HG03469 (cell line): ENCODE measurements around the gene SDK1.

Source experiments
- ATAC-seq: cut with Tn5 transposase; IDR thresholded peaks from one replicate; pipeline ENCODE4 v1.9.1; 2021; ENCODE audit warnings: mild to moderate bottlenecking, moderate library complexity, moderate number of reproducible peaks; ENCODE audit not compliant: unreplicated experiment

The SDK1 gene

GRCh38 chr7:4138866-4139265 lies 837.8 kb downstream of the SDK1 start:
- ATAC-seq: no peak

GRCh38 chr7:4139656-4140625 lies 838.9 kb downstream of the SDK1 start:
- no peak for ATAC-seq

GRCh38 chr7:4140933-4141332 lies 839.9 kb downstream of the SDK1 start:
- no peak for ATAC-seq

DNA sequence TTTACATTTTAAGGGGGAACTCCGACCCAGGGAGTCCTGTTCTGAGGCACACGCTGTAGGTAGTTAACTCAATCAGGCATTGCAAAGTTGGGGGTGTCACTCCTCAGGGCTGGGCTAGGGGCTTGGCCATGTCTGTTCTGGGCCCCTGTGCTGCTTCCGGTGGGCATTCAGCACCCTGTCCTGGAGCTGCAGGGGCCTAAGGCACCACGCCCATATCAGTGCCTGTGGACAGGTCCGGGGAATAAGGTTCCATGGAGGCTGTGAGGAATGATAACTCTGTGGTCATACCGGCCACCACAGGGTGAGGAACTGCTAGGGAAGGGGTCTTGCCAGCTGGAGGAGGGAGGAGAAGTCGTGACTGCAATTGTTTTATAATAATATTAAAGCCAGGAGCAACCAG lies 842.0 kb downstream of the SDK1 start:
- ATAC-seq: no peak

DNA sequence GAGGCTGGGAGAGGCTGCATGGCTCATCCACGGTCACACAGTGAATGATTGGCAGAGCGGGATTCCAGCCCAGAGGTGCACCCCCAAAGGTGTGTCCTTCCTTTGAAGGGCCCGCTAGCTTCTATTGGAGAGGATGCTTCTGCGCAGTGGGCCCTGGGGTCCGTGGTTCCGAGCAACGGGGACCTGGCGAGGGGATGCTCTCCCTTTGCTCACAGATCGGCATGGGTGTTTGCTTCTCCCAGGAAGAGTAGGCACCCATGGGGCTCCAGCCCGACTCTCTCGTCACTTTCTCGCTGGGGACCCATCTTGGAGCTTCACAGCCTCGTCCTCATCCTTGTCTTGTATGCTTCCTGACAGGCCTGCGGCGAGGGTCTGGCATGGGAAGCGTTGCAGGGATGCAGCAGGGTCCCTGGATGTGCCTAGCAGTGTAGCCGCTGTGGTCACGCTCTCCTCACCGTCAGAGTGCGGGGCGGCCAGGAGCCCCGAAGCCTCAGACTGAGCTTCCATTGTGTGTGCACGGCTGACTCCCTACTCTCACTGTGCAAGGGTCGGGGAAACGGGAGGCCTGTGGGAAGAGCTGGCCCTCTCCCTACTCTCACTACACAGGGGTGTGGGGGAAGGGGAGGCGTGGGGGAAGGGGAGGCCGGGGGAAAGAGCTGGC lies 842.6 kb downstream of the SDK1 start:
- ATAC-seq: no peak

DNA sequence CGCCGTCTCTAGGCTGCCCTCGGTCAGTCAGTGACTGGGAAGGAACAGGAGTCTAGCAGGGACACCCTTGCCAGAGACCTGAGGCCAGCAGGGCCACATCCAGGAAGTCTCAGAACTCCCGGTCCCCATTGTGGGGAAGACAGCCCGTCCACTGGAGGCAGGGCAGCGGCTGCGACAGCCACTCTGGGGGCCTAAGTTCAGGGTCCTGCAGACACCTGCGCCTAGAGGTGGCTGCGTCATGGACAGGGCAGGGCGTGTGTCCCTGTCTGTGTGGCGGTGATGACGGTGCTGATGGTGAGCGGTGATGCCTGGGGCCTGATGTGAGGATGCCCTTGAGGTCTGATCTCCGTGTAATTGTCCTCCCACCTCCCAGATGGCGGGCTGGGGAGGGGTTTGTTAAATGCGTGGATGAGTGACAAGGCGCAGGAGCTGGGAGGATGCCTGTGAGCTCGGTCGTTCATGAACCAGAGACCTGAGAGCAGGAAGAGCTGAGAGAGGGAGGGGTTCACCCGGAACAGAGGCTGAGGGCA lies 843.2 kb downstream of the SDK1 start:
- ATAC-seq: no peak

- no peak for ATAC-seq
These were observed 843.9 kb downstream of the SDK1 start for GRCh38 chr7:4144811-4145510.

GRCh38 chr7:4145576-4145975 lies 844.5 kb downstream of the SDK1 start:
- no peak for ATAC-seq

- ATAC-seq: no peak
These were observed 847.0 kb downstream of the SDK1 start for GRCh38 chr7:4147926-4148620.

DNA sequence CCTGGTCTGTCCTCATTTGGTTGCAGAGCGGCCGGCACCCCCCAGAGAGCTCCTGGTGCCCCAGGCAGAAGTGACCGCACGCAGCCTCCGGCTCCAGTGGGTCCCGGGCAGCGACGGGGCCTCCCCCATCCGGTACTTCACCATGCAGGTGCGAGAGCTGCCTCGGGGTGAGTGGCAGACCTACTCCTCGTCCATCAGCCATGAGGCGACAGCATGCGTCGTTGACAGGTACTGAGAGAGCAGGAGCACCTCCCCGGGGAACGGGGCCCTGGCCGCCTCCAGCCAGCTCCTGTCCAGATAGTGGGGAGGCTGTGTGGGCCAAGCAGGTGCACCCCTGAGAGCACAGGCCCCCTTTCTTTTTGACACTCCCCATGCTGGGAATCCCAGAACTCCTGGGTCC lies 848.2 kb downstream of the SDK1 start:
- ATAC-seq: no peak

GRCh38 chr7:4149645-4150044 lies 848.6 kb downstream of the SDK1 start:
- no peak for ATAC-seq

DNA sequence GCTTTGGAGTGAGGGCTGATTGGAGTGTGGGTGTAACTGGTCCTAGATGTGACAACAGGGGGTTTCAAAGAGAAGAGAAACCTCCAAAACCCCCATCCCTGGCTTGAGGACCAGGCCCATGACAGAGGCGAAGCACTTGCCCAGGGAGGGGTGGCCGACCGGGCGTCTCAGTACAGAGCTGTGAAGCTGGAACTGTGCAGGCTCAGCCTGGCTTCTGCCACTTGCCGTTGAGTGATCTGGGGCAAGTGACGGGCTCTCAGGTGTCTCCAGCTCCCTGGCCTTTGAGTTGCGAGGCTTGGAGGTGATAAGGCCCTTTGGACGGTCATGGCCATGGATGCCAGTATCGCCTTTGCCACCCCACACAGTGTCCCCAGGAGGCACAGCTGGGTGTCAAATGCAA lies 849.7 kb downstream of the SDK1 start:
- no peak for ATAC-seq

- ATAC-seq: no peak
These were observed 850.5 kb downstream of the SDK1 start for GRCh38 chr7:4151524-4151923.

DNA sequence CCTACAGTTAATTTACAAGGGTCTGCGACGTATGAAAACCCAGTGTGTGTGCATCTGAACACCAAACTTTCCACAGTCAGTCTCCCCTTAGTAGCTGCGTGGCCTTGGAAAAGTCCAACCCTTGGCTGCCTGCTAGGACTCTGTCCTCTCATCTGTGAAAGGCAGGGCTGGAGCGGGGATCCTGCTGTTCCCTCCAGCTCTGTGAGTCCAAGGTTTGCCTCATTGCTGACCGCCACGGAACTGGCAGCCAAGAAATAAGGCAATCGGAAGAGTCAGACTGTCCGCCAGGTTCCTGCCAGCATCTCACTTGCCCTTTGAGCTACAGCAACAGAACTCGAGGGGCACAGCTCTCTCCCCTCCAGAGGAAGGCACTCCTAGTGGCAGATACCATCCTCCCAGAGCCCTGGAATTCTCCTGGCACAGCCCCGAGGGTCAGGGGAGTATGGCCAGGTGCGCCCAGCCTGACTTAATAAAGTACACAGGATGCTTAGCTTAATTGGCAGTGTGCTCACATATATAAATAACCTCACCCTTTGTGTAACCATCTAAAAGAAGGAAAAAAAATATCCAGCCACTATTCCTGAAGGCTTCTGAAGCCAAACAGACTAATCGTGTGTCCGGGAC lies 851.0 kb downstream of the SDK1 start:
- no peak for ATAC-seq

- ATAC-seq: no peak
These were observed 854.0 kb downstream of the SDK1 start for GRCh38 chr7:4154882-4155535.

DNA sequence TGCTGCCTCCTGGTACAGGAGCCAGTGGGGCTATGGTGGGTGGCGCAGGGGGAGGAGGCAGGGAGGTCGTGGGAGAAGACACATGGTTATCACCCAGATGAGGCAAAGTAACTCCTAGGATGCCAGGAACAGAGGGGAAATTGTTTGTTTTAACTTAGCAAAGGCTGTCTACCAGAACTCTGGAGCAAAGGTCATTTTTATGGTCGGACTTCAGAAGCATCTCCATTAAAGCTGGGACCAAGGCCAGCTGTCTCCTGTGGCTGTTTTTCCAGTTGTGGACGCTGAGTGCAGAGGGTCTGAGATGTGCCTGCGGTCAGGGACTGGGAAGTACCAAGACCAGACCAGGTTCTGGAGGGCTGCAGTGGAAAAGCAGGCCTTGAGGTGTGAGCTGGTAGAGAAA lies 855.1 kb downstream of the SDK1 start:
- no peak for ATAC-seq

- ATAC-seq: no peak
These were observed 856.6 kb downstream of the SDK1 start for GRCh38 chr7:4157651-4158050.

DNA sequence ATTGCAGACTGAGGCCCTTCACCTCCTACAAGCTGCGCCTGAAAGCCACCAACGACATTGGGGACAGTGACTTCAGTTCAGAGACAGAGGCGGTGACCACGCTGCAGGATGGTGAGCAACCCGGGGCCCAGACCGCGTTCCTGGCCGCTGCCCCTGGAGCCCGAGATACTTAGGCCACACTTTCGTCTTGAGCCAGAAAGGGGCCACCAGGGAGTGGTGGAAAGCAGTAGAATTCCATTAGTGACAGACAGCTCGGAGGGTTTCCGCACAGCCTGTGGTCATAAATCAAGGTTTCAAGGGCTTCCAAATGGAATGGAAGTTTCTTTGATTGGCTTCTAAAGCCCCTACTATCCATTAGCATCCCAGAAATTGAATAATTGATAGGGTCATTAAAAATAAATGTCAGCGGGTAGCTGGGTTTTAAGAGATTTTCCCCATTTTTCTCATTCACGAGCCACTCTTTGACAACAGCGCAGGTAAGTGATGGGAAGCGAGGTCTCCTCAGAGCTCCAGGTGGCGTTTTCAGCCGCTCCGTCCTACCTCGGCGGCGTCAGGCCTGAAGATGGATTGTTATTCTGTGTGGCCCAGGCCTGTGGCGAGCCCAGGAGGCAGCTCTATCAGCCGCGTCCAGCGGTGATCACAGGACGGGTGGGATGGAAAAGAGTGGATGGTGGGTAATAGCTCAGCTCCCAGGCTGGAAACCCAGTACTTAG lies 857.5 kb downstream of the SDK1 start:
- no peak for ATAC-seq

GRCh38 chr7:4159154-4159501 lies 858.1 kb downstream of the SDK1 start:
- ATAC-seq: no peak
